Astrocyte (in vitro differentiated cells and primary cell): Measurements from ENCODE around the gene AKAP14.

ENCODE experiments used
- CTCF ChIP-seq: IDR thresholded peaks from 2 replicates; pipeline ENCODE4 v1.5.1; 2011; ENCODE audit warnings: low read depth, mild to moderate bottlenecking, inconsistent platforms, low read length, moderate library complexity; ENCODE audit not compliant: insufficient read depth
- EZH2 ChIP-seq: IDR thresholded peaks from 2 replicates; pipeline ENCODE4 v1.6.1; 2012; ENCODE audit warnings: mild to moderate bottlenecking, low read length, inconsistent platforms; ENCODE audit not compliant: insufficient read depth

- TF ChIP-seq CTCF = no peak
- no peak for TF ChIP-seq EZH2
Measured at GRCh38 chrX:119880076-119880475, 15.6 kb upstream of the AKAP14 start.
